HG03025 (cell line): ENCODE data around the gene ZC3H15.

Experiments used
- ATAC-seq: cut with Tn5 transposase; IDR thresholded peaks from one replicate; pipeline ENCODE4 v1.9.1; 2021; ENCODE audit warnings: mild to moderate bottlenecking, moderate library complexity; ENCODE audit not compliant: unreplicated experiment, low FRiP score

Gene ZC3H15

GRCh38 chr2:186535861-186536260, 49.8 kb downstream of the ZC3H15 start:
- no peak for ATAC-seq

GRCh38 chr2:186537019-186537418, 51.0 kb downstream of the ZC3H15 start:
- no peak for ATAC-seq

GRCh38 chr2:186540941-186541340, 54.9 kb downstream of the ZC3H15 start:
- ATAC-seq: no peak

GRCh38 chr2:186542002-186542401, 55.9 kb downstream of the ZC3H15 start:
- no peak for ATAC-seq

GRCh38 chr2:186543561-186544131, 57.6 kb downstream of the ZC3H15 start:
- ATAC-seq: no peak

- no peak for ATAC-seq
Observed at GRCh38 chr2:186544255-186544675, 58.2 kb downstream of the ZC3H15 start.

- ATAC-seq: no peak
Observed at GRCh38 chr2:186546846-186547245, 60.8 kb downstream of the ZC3H15 start.

- no peak for ATAC-seq
Observed at GRCh38 chr2:186551323-186552050, 65.4 kb downstream of the ZC3H15 start.

- ATAC-seq: no peak
Observed at GRCh38 chr2:186554429-186554828, 68.4 kb downstream of the ZC3H15 start.

- ATAC-seq: no peak
Observed at GRCh38 chr2:186554850-186555671, 69.0 kb downstream of the ZC3H15 start.

- ATAC-seq: no peak
Observed at GRCh38 chr2:186558512-186559276, 72.6 kb downstream of the ZC3H15 start.
